Skeletal muscle cell (primary cell): ENCODE results near the gene TATDN2.

Experiments
- DNase-seq: peaks from one replicate; pipeline ENCODE4 v3.0.0-alpha.2; 2010; ENCODE audit warnings: low read depth
- H3K4me3 ChIP-seq: 2 replicates; pipeline ENCODE4 v1.5.1; 2011; ENCODE audit warnings: low read depth, mild to moderate bottlenecking, control low read depth, low read length, moderate library complexity

TATDN2 gene

GRCh38 chr3:10234526-10235230 lies 13.6 kb upstream of the TATDN2 start:
- H3K4me3 ChIP-seq: no peak overlapping the region
- no peak for DNase-seq

DNA sequence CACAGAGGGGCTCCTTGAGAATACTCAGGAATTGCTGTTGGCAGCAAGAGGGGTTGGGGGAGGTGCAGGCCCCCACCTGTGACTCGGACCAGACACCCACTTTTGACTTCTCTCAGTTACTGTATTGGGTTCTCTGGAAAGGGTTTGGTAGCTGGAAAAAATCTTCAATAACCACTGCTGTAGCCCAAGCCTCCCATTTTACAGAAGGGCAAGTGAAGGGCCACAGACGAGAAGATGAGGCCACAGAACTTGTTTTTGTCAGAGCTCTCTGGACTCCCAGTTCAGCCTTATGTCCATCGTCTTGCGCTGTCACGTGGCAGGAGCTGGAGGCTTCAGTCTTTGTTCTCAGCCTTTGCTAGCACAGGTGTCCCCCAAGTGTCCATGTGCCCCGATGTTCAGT lies 12.7 kb upstream of the TATDN2 start:
- DNase-seq: no peak
- no peak overlapping the region for H3K4me3 ChIP-seq

DNA sequence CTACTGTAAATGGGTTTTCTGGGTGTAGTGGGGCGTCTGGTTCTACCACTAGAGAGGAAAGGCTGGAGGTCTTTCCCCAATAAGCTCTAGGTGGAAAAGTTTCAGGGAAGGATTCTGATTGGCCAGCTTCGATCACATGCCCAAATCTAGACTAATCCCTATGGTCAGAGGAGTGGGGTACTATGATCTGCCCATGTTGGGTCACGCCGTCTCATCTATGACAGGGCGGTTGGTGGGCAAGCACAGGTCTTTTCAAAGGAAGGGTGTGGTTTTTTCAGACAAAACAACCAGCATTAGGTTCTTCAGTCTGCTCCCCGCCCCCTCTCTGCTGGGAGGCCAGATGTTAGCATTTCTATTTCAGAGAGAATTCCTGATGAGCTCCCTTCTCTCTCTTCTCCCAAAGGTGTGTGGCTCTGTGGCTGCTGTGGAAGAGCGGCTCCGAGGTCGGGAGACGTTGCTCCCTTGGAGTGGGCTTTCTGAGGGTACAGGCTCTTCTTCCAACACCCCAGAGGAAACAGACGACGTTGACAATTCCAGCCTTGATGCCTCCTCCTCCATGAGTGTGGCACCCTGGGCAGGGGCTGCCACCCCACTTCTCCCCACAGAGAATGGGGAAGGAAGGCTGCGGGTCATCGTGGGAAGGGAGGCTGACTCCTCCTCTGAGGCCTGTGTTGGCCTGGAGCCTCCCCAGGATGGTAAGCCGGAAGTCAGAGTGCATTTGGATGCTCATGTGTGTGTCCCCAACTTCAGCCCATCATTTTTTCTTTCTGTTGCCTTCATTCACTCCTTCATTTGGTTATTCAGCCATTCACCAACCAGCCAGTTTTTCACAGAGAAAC lies 9.7 kb upstream of the TATDN2 start:
- no peak for DNase-seq
- no peak overlapping the region for H3K4me3 ChIP-seq

GRCh38 chr3:10240799-10241198 lies 7.5 kb upstream of the TATDN2 start:
- no peak for DNase-seq
- no peak overlapping the region for H3K4me3 ChIP-seq

- DNase-seq: no peak
- no peak overlapping the region for H3K4me3 ChIP-seq
Measured at GRCh38 chr3:10242182-10243065, 5.8 kb upstream of the TATDN2 start.

DNA sequence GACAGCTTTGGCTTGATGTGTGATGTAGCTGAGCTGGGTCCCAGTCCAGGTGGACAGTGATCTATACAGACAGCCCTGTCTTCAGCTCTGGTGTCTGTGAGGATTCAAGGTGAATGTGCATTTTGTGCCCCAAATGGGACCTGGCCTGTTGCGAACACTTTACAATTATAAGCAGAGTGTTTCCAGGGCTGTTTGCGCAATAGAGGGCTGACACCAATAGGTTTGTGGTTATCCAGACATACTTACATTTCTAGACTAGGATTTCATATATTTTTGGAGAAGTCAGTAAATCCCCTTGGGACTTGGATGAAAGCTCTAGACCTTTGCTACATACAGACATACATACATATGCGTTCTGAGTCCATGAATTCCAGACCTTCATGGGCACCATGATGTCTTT lies 4.2 kb upstream of the TATDN2 start:
- no peak for DNase-seq
- no peak overlapping the region for H3K4me3 ChIP-seq

GRCh38 chr3:10245081-10245712 lies 3.1 kb upstream of the TATDN2 start:
- H3K4me3 ChIP-seq: no peak overlapping the region
- DNase-seq: no peak

GRCh38 chr3:10247679-10248183 lies 528 bp upstream of the TATDN2 start:
- no peak for DNase-seq
- H3K4me3 ChIP-seq: peak overlapping the region; percentile 90

DNA sequence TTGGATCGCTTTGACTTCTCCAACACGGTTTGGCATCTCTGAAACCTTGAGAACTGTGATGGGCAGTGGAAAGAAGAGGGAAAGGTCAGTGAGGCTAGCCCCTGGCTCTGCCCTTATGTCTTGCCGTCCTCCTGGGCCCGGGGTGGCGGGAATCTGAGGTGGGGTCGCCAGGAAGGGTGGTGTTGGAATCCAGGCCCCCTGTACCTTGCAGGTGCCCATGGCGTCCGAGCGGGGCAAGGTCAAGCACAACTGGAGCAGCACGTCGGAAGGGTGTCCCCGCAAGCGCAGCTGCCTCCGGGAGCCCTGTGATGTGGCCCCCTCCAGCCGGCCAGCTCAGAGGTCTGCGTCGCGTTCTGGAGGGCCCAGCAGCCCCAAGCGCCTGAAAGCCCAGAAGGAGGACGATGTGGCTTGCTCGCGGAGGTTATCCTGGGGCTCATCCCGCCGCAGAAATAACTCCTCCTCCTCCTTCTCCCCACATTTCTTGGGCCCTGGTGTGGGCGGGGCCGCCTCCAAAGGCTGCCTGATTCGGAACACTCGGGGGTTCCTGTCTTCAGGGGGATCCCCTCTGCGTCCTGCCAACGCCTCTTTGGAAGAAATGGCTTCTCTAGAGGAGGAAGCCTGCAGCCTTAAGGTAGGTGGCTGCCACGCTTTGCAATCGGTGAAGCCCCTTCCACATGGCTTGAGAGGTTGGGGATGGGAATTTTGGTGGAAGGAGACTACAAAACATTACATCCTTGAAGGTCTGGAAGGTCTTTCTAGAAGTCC lies 907 bp downstream of the TATDN2 start:
- H3K4me3 ChIP-seq: peak overlapping the region; percentile 90
- DNase-seq: no peak

GRCh38 chr3:10249833-10250232 lies 1.6 kb downstream of the TATDN2 start:
- DNase-seq: no peak
- peak overlapping the region; percentile 90 for H3K4me3 ChIP-seq

DNA sequence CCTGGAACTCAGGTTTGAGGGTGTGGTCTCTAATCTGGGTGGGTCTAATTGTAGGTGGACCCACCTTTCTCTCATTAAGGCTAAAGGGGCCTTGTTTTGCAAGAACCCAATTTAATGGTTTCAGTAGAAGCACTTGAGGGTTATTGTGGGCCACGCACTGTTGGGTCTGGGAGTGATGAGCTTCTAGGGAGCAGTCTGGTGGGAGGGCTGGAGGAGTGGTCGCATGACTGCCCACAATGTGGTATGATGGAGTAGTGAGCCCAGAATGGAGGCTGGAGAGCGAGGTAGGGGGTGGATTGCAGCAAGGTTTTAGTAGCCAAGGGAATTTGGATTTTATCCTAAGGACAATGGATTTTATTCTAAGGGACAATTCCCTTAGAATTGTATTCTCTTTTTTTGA lies 2.7 kb downstream of the TATDN2 start:
- H3K4me3 ChIP-seq: no peak overlapping the region
- no peak for DNase-seq

DNA sequence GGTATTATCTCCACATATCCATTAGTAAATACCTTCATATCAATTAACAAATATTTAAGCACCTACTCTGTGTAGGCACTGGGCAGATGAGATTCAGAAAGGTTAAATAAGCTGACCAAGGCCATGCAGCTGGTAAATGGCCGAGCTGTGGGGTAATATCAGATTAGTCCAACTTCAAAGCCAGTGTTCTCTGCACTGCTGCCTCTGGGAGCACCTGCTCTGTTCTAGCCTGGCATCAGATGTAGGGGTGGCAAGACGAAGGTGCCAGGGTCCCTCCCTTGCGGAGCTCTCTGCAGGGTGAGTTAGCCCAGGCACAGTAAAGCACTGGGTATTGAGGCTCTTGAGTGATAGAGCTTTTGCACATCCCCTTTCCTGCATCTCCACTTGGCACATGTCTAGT lies 5.5 kb downstream of the TATDN2 start:
- no peak overlapping the region for H3K4me3 ChIP-seq
- DNase-seq: no peak

DNA sequence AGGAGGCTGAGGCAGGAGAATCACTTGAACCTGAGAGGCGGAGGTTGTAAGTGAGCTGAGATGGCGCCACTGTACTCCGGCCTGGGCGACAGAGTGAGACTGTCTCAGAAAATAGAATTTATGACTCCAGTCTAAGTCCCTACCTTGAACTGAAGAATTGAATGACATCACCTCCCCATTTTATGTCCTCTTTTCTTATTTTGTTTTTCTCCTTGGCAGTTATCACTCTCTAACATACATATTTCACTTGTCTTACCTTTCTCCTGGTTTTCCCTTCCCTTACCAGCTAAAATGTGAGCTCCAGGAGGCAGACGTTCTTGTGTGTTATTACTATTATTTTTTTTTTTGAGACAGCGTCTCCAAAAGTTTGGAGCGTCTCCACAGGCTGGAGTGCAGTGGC lies 7.6 kb downstream of the TATDN2 start:
- DNase-seq: no peak
- H3K4me3 ChIP-seq: no peak overlapping the region

- DNase-seq: no peak
- no peak overlapping the region for H3K4me3 ChIP-seq
Measured at GRCh38 chr3:10259036-10259435, 10.8 kb downstream of the TATDN2 start.

- no peak for DNase-seq
- no peak overlapping the region for H3K4me3 ChIP-seq
Measured at GRCh38 chr3:10259798-10260197, 11.5 kb downstream of the TATDN2 start.

- H3K4me3 ChIP-seq: no peak overlapping the region
- no peak for DNase-seq
Measured at GRCh38 chr3:10260211-10260701, 12.0 kb downstream of the TATDN2 start.

DNA sequence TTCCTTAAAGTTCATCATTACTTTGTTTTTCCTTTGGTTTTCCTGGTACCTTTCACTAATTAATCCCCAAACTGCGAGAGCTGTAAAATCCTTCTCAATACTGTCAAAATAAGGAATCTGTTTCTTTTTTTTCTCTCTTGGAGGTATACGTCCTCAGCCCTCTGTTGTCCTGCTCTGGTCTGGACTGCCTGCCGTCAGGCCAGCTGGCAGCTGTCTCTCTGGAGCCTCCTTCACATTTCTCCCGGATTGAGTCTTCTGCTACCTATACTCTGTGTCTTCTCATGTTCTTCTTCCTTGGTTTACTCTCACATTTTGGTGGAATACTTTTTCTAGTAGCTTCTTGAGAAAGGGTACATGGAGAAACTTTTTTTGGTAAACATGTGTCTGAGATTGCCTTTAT lies 13.8 kb downstream of the TATDN2 start:
- DNase-seq: no peak
- no peak overlapping the region for H3K4me3 ChIP-seq

- DNase-seq: no peak
- no peak overlapping the region for H3K4me3 ChIP-seq
Measured at GRCh38 chr3:10263646-10264363, 15.5 kb downstream of the TATDN2 start.
